Left renal cortex interstitium (tissue), 4 donors: ENCODE measurements around the gene LSR. TPM values are rescaled to one million over a fixed set of nuclear protein-coding genes. Genes with fewer than 3 reads are reported as not detected.

Experiments
- DNase-seq, 4 donors: peaks; one replicate each; pipeline ENCODE4 v3.0.0-alpha.2; 2013; ENCODE audit warnings: low read depth in 4 of 4, low spot score in 2 of 4, missing footprints in 1 of 4
- polyA plus RNA-seq, 4 donors: library from polyadenylated mRNA; unstranded; fragments of 120-200 nt; gene quantifications; one replicate each; pipeline ENCODE4 v1.2.1, GENCODE V29; 2013; ENCODE audit not compliant: insufficient read length in 4 of 4

Gene LSR
- polyA plus RNA-seq, 4 donors: 49.9 to 73.2 (median 59.6) TPM

- no peak for DNase-seq
Measured at GRCh38 chr19:35316560-35316959, 67.8 kb downstream of the LSR start.

Other genes starting within 250 kb of the LSR start
- 10 to 100 TPM; 48.1 to 87.2 (median 61.3) TPM for gene GRAMD1A, start 248.7 kb upstream of the LSR start, polyA plus RNA-seq
- 1 to 10 TPM in 3 of 4 donors, under 1 TPM in 1; 0.41 to 1.4 (median 1.4) TPM for gene SCN1B, start 218.5 kb upstream of the LSR start, polyA plus RNA-seq
- gene HPN, start 207.3 kb upstream of the LSR start, polyA plus RNA-seq: 100 to 1,000 TPM in 3 of 4 donors, 10 to 100 TPM in 1; 88.9 to 122 (median 112) TPM
- gene FXYD3, start 133.2 kb upstream of the LSR start, polyA plus RNA-seq: 10 to 100 TPM; 16.2 to 25.3 (median 19.5) TPM
- 1 to 10 TPM; 2.9 to 4.0 (median 3.3) TPM for gene LGI4, start 113.9 kb upstream of the LSR start, polyA plus RNA-seq
- gene FXYD1, start 110.2 kb upstream of the LSR start, polyA plus RNA-seq: 10 to 100 TPM; 15.4 to 32.1 (median 24.9) TPM
- gene FXYD7, start 105.7 kb upstream of the LSR start, polyA plus RNA-seq: 1 to 10 TPM in 2 of 4 donors, under 1 TPM in 2; 0.44 to 2.2 (median 1.3) TPM
- gene FXYD5, start 94.3 kb upstream of the LSR start, polyA plus RNA-seq: 10 to 100 TPM; 19.5 to 33.3 (median 25.7) TPM
- not detected for gene FAM187B, start 20.3 kb upstream of the LSR start, polyA plus RNA-seq
- 100 to 1,000 TPM; 160 to 193 (median 172) TPM for gene USF2, start 20.0 kb downstream of the LSR start, polyA plus RNA-seq
- under 1 TPM; 0.09 to 0.92 (median 0.30) TPM for gene HAMP, start 33.5 kb downstream of the LSR start, polyA plus RNA-seq
- 10 to 100 TPM in 1 of 4 donors, 1 to 10 TPM in 3; 2.6 to 15.5 (median 5.6) TPM for gene MAG, start 43.2 kb downstream of the LSR start, polyA plus RNA-seq
- gene CD22, start 80.2 kb downstream of the LSR start, polyA plus RNA-seq: 10 to 100 TPM in 2 of 4 donors, 1 to 10 TPM in 2; 6.3 to 51.9 (median 12.3) TPM
- gene FFAR1, start 98.9 kb downstream of the LSR start, polyA plus RNA-seq: under 1 TPM; 0.06 to 0.87 (median 0.64) TPM
- under 1 TPM in 3 of 4 donors, not detected in 1; 0.13 to 0.19 (median 0.17) TPM for gene FFAR3, start 109.5 kb downstream of the LSR start, polyA plus RNA-seq
- under 1 TPM in 1 of 4 donors, not detected in 3; 0.23 TPM for gene GPR42, start 122.1 kb downstream of the LSR start, polyA plus RNA-seq
- gene FFAR2, start 199.3 kb downstream of the LSR start, polyA plus RNA-seq: under 1 TPM; 0.22 to 0.60 (median 0.33) TPM
- 1 to 10 TPM in 2 of 4 donors, under 1 TPM in 2; 0.48 to 2.1 (median 0.85) TPM for gene KRTDAP, start 241.5 kb downstream of the LSR start, polyA plus RNA-seq